ENCODE measurements around the gene RNF157.
"Not testable (repeated sequence)": the region's sequence is repeated elsewhere in the genome, so short reads cannot be mapped to it uniquely, and the experiment has no call there.

Gene RNF157

GRCh38 chr17:76266244-76266938, 26.1 kb upstream of the RNF157 start:
- H3K36me3 Mint-ChIP-seq (ENCODE audit: insufficient read depth) = peaks cover 68% of the 10 kb centered on the region
- DNase-seq (no peak), ATAC-seq (replicated peaks) (no peak)
- H3K27ac Mint-ChIP-seq = peak overlapping the region; percentile 95 to 96
- no peaks in the 10 kb centered on the region for H3K27me3 Mint-ChIP-seq
- H3K9me3 Mint-ChIP-seq = no peaks in the 10 kb centered on the region
- H3K4me1 Mint-ChIP-seq (ENCODE audit: low read depth in 2 of 2) = peaks cover 52 to 64% of the 10 kb centered on the region in 2 donors
- H3K4me3 Mint-ChIP-seq = peak overlapping the region; percentile 87 to 91

GRCh38 chr17:76265624-76266243, 25.4 kb upstream of the RNF157 start:
- Mint-ChIP-seq H3K36me3 (ENCODE audit: insufficient read depth) (peaks cover 62% of the 10 kb centered on the region), H3K27ac (peak overlapping the region; percentile 95 to 96), H3K27me3 (no peaks in the 10 kb centered on the region), H3K4me1 (ENCODE audit: low read depth in 2 of 2) (peaks cover 50 to 57% of the 10 kb centered on the region in 2 donors), H3K9me3 (no peaks in the 10 kb centered on the region), H3K4me3 (peak overlapping the region; percentile 87 to 91)
- DNase-seq (peak in 2 of 3 experiments; percentile 57), ATAC-seq (replicated peaks) (no peak)

GRCh38 chr17:76264755-76265623, 24.7 kb upstream of the RNF157 start, which contains the start of gene UBALD2:
TSS of gene UBALD2 (plus strand) at chr17:76265348. CDS start at chr17:76265506, 158 bp downstream.
- peak; percentile 77 for ATAC-seq (replicated peaks)
- H3K27ac Mint-ChIP-seq = peak within 1 kb of the TSS; percentile 95 to 96
- peak within 1 kb of the TSS; percentile 87 to 91 for H3K4me3 Mint-ChIP-seq
- no peaks in the 10 kb centered on the region for H3K9me3 Mint-ChIP-seq
- DNase-seq = peak; percentile 97 to 98 (median 98)
- H3K4me1 Mint-ChIP-seq (ENCODE audit: low read depth in 2 of 2) = peaks cover 48 to 54% of the 10 kb centered on the region in 2 donors
- peaks cover 54% of the 10 kb centered on the region for H3K36me3 Mint-ChIP-seq (ENCODE audit: insufficient read depth)
- H3K27me3 Mint-ChIP-seq = no peaks in the 10 kb centered on the region

- Mint-ChIP-seq H3K36me3 (ENCODE audit: insufficient read depth) (peaks cover 48% of the 10 kb centered on the region), H3K4me1 (ENCODE audit: low read depth in 2 of 2) (peaks cover 42 to 48% of the 10 kb centered on the region in 2 donors), H3K9me3 (no peaks in the 10 kb centered on the region), H3K4me3 (peak overlapping the region; percentile 87 to 91), H3K27ac (peak overlapping the region; percentile 94 to 95), H3K27me3 (no peaks in the 10 kb centered on the region)
- DNase-seq = no peak
- ATAC-seq (replicated peaks) = peak; percentile 1
Observed at GRCh38 chr17:76264425-76264754, 24.1 kb upstream of the RNF157 start.

GRCh38 chr17:76263896-76264295, 23.6 kb upstream of the RNF157 start:
- no peak for DNase-seq
- no peak for ATAC-seq (replicated peaks)
- peaks cover 37 to 43% of the 10 kb centered on the region in 2 donors for H3K4me1 Mint-ChIP-seq (ENCODE audit: low read depth in 2 of 2)
- no peaks in the 10 kb centered on the region for H3K27me3 Mint-ChIP-seq
- H3K4me3 Mint-ChIP-seq = peak overlapping the region; percentile 87 to 91
- peak overlapping the region; percentile 94 to 95 for H3K27ac Mint-ChIP-seq
- H3K9me3 Mint-ChIP-seq = no peaks in the 10 kb centered on the region
- H3K36me3 Mint-ChIP-seq (ENCODE audit: insufficient read depth) = peaks cover 43% of the 10 kb centered on the region

GRCh38 chr17:76262732-76263344, 22.5 kb upstream of the RNF157 start:
- DNase-seq = no peak
- H3K36me3 Mint-ChIP-seq (ENCODE audit: insufficient read depth) = peaks cover 33% of the 10 kb centered on the region
- peak overlapping the region; percentile 56 to 63 for H3K4me3 Mint-ChIP-seq

GRCh38 chr17:76261421-76262215, 21.3 kb upstream of the RNF157 start:
- Mint-ChIP-seq H3K4me3 (no peak overlapping the region), H3K27ac (peak overlapping the region in 1 of 2 donors; percentile 95), H3K9me3 (peaks cover 0 to 2% of the 10 kb centered on the region in 2 donors), H3K4me1 (ENCODE audit: low read depth in 2 of 2) (peaks cover 22 to 29% of the 10 kb centered on the region in 2 donors), H3K27me3 (no peaks in the 10 kb centered on the region), H3K36me3 (ENCODE audit: insufficient read depth) (peaks cover 21% of the 10 kb centered on the region)
- no peak for DNase-seq
- no peak for ATAC-seq (replicated peaks)

More at GRCh38 chr17:76262732-76263344, 22.5 kb upstream of the RNF157 start:
- peaks cover 28 to 35% of the 10 kb centered on the region in 2 donors for H3K4me1 Mint-ChIP-seq (ENCODE audit: low read depth in 2 of 2)
- peak overlapping the region; percentile 77 to 95 for H3K27ac Mint-ChIP-seq
- ATAC-seq (replicated peaks) = no peak
- no peaks in the 10 kb centered on the region for H3K27me3 Mint-ChIP-seq
- no peaks in the 10 kb centered on the region for H3K9me3 Mint-ChIP-seq

GRCh38 chr17:76260669-76261068, 20.4 kb upstream of the RNF157 start:
- no peak for ATAC-seq (replicated peaks)
- H3K4me3 Mint-ChIP-seq = no peak overlapping the region
- H3K27me3 Mint-ChIP-seq = no peaks in the 10 kb centered on the region
- H3K9me3 Mint-ChIP-seq = peaks cover 0 to 2% of the 10 kb centered on the region in 2 donors
- DNase-seq = no peak
- H3K27ac Mint-ChIP-seq = no peak overlapping the region
- peaks cover 21 to 28% of the 10 kb centered on the region in 2 donors for H3K4me1 Mint-ChIP-seq (ENCODE audit: low read depth in 2 of 2)
- H3K36me3 Mint-ChIP-seq (ENCODE audit: insufficient read depth) = peaks cover 11% of the 10 kb centered on the region

- Mint-ChIP-seq H3K4me3 (no peak overlapping the region), H3K27ac (no peak overlapping the region), H3K27me3 (no peaks in the 10 kb centered on the region), H3K4me1 (ENCODE audit: low read depth in 2 of 2) (peaks cover 25 to 32% of the 10 kb centered on the region in 2 donors), H3K9me3 (peaks cover 0 to 2% of the 10 kb centered on the region in 2 donors), H3K36me3 (ENCODE audit: insufficient read depth) (peaks cover 9% of the 10 kb centered on the region)
- ATAC-seq (replicated peaks) = no peak
- no peak for DNase-seq
Observed at GRCh38 chr17:76260220-76260619, 19.9 kb upstream of the RNF157 start.

GRCh38 chr17:76256430-76257050, 16.2 kb upstream of the RNF157 start:
- not testable (repeated sequence) for H3K9me3 Mint-ChIP-seq
- peak in 1 of 3 experiments; percentile 56 for DNase-seq

GRCh38 chr17:76255801-76256429, 15.6 kb upstream of the RNF157 start:
- peaks cover 6% of the 10 kb centered on the region for H3K36me3 Mint-ChIP-seq (ENCODE audit: insufficient read depth)
- no peaks in the 10 kb centered on the region for H3K27me3 Mint-ChIP-seq
- H3K9me3 Mint-ChIP-seq = peaks cover 0 to 2% of the 10 kb centered on the region in 2 donors
- H3K27ac Mint-ChIP-seq = peak overlapping the region in 1 of 2 donors; percentile 73
- no peak for ATAC-seq (replicated peaks)
- peak overlapping the region; percentile 60 to 65 for H3K4me3 Mint-ChIP-seq
- DNase-seq = no peak
- peaks cover 24 to 28% of the 10 kb centered on the region in 2 donors for H3K4me1 Mint-ChIP-seq (ENCODE audit: low read depth in 2 of 2)

More at GRCh38 chr17:76256430-76257050, 16.2 kb upstream of the RNF157 start:
- H3K36me3 Mint-ChIP-seq (ENCODE audit: insufficient read depth); H3K27me3 Mint-ChIP-seq: not testable (repeated sequence)
- H3K27ac Mint-ChIP-seq = peak overlapping the region; percentile 72 to 73
- peaks cover 21 to 25% of the 10 kb centered on the region in 2 donors for H3K4me1 Mint-ChIP-seq (ENCODE audit: low read depth in 2 of 2)
- peak overlapping the region; percentile 60 to 65 for H3K4me3 Mint-ChIP-seq
- peak; percentile 82 for ATAC-seq (replicated peaks)

Measured in effector memory CD8-positive, alpha-beta T cell (primary cell).